ENCODE data around the gene RPS6KA5.
"Not testable (repeated sequence)": the region's sequence is repeated elsewhere in the genome, so short reads cannot be mapped to it uniquely, and the experiment has no call there.

The RPS6KA5 gene

DNA sequence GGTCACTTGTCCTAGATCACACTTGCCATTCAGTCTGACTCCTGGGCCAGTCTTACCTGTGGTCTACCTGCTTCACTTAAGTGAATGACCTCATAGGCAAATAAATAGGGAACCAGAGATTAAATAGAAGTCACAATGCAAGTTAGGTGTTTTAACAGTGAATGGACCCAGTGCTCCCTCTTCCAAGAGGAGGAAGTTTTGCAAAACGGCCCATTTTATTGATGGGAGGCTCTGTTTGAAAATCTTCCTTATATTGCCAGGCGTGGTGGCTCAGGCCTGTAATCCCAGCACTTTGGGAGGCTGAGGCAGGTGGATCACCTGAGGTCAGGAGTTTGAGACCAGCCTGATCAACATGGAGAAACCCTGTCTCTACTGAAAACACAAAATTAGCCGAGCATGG lies 79.8 kb downstream of the RPS6KA5 start:
- not testable (repeated sequence) for DNase-seq

- no peak for DNase-seq
These were observed 80.9 kb downstream of the RPS6KA5 start for GRCh38 chr14:90979515-90979914.

GRCh38 chr14:90976101-90976500 lies 84.3 kb downstream of the RPS6KA5 start:
- DNase-seq, result no peak

- DNase-seq, result no peak
These were observed 88.8 kb downstream of the RPS6KA5 start for GRCh38 chr14:90971687-90972086.

GRCh38 chr14:90970167-90970600 lies 90.3 kb downstream of the RPS6KA5 start:
- DNase-seq, result no peak

DNA sequence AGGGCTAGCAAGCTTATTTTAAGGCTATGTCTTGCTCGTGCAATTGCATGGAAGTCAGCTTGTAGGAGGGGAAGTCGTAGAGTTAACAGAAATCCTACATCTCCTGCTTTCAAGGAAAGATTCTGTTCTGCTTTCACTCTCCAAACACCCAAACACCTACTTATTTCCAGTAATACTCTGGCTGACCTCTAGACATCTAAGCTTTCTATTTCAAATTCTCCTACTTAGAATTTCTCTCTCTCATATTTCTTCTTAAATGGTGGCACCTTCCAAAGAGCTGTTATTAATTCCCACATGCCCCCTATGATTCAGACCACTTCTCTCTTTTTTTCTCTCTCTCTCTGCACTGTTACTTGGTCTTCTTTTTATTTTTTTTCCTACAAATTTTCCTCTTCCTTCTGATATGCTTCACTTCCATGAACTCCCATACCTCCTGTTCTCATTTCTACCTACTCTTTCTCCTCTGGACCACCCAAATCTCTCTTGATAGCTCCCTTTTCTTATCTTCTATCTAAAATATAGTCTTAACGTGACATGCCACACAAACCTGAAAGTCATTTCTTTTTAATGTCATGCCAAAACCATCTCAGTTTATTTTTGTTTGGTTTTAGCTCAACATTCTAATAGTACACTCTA lies 90.8 kb downstream of the RPS6KA5 start:
- no peak for DNase-seq

DNA sequence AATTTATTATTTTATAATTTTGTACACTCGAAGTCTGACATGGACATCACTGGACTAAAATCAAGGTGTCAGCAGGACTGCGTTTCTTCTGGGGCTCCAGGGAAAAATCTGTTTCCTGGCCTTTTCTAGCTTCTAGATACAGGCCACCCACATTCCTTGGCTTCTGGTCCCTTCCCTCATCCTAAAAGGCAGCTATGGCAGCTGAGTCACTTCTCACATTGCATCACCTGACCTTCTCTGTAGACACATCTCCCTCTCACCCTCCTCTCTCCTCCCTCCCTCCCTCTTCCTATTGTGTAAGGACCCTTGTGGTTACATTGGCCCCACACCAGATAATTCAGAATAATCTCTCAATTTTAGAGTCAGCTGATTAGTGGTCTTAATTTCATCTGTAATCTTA lies 92.4 kb downstream of the RPS6KA5 start:
- DNase-seq, result no peak

DNA sequence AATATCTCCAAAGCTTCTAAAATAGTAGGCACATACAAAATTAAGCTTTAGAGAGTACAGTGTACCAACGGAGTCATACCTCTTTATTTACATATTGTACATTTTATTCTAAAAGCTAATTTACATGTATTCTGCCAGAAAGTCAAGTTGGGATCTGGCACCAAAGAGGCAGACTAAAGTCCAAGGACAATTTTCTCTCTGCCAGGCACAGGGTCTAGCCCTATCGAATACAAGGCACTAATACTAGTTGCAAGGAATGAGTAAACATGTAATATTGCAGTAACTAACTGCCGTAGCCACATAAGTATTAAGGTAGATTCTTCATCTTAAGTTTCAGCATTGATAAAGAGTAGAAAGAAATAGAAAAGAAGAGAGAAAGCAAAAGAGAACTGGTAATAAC lies 93.9 kb downstream of the RPS6KA5 start:
- no peak for DNase-seq

DNA sequence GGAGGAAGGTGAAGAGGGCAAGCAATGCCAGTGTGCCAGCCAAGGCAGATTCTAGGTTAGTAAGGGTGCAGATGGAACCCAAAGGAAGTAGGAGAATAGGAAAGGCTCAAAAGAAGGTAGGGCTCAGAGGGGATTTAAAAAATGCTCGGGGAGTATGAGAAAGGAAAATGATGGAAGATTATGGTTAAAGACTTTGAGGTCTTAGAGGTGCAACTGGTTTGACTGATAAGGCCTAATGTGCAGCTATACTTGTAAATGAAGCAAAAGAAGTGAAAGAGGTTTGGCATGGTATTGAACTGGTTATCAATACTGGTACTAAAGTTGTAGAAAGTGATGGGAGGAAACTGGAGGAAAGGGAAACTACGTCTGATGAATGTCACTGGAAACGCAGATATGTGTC lies 94.7 kb downstream of the RPS6KA5 start:
- DNase-seq, result no peak

GRCh38 chr14:90963343-90963742 lies 97.1 kb downstream of the RPS6KA5 start:
- DNase-seq, result no peak

DNA sequence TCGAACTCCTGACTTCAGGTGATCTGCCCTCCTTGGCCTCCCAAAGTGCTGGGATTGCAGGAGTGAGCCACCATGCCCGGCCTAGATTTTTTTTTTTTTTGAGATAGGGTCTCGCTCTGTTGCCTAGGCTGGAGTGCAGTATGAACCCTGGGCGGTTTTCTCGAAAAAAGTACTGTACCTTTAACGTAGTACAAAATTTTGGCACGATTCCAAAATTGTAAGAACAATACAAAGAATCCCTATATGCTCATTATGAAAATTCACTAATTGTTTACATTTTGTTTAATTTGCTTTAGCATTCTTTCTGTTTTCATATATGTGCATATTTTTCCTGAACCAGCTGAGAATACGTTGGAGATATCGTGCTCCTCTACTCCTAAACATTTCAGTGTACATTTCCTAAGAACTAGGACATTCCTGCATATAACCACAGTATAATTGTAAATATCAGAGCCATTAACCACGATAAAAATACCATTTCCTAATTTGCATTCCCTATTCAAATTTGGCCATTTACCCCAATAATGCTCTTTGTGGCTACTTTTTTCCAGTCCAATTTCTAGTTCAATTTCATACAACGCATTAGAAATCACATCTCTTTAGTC lies 97.8 kb downstream of the RPS6KA5 start:
- DNase-seq, result no peak

GRCh38 chr14:90960818-90961217 lies 99.6 kb downstream of the RPS6KA5 start:
- DNase-seq, result no peak

GRCh38 chr14:90959344-90959743 lies 101.1 kb downstream of the RPS6KA5 start:
- no peak for DNase-seq

DNA sequence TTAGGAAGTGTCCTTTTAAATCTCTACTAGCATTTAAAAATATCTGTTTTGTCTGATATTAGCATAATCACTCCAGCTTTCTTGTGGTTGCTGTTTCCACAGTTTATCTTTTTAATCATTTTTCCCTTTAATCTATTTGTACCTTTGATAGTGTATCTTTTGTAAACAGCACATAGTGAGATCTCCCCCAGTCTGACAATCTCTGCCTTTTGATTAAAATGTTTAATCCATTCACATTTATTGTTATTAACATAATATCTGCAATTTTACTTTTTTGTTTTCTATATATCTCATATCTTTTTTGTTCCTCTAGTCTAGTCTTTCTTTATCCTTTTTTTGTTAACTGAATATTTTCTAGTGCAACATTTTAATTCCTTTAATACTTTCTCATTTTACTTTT lies 104.2 kb downstream of the RPS6KA5 start:
- DNase-seq, result no peak

DNA sequence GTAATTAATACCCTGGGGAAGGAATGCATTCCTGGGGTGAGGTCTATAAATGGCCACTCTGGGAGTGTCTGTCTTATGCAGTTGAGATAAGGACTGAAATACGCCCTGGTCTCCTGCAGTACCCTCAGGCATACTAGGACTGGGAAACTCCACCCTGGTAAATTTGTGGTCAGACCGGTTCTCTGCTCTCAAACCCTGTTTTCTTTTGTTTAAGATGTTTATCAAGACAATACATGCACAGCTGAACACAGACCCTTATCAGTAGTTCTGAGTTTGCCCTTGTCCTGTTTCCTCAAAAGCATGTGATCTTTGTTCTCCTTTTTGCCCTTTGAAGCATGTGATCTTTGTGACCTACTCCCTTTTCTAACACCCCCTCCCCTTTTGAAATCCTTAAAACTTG lies 106.8 kb downstream of the RPS6KA5 start:
- peak; percentile 20 for DNase-seq

- peak; percentile 1 for DNase-seq
These were observed 117.1 kb downstream of the RPS6KA5 start for GRCh38 chr14:90943367-90943766.

DNA sequence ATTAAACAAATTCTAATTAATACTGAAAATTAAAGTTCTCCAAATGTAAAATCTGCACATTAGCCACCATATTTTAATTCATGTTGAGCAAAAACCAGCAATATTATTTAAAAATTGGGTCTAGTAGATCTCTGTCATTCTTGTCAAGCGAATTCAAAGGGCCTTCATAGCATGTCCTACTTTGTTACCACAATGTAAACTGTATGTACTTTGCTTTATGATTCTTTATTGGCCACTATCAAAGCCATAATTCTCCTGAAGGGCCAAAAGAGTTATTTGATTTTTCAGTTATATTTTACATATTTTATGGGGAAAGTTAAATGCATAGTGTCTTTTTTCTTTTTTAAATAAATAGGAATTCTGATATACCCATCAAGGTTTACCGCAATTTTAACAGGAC lies 117.9 kb downstream of the RPS6KA5 start:
- DNase-seq, result no peak

DNA sequence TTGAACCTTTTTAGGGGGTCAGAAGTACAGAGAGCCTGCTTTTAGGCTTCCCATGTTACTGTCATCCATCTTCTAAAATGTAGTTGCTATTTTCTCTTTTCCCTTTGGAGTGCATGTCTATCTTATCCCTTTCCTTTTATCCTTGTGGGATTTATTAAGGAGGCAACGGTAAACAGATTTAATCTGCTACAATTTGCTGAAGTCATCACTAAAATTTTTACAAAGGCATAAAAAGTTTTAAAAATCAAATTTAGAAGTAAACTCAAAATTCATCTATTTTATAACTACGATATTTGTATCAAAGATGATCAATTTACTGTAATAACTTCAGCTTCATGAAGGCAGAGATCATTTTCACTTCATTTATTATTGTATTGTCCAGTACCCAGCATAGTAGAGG lies 118.7 kb downstream of the RPS6KA5 start:
- no peak for DNase-seq

DNA sequence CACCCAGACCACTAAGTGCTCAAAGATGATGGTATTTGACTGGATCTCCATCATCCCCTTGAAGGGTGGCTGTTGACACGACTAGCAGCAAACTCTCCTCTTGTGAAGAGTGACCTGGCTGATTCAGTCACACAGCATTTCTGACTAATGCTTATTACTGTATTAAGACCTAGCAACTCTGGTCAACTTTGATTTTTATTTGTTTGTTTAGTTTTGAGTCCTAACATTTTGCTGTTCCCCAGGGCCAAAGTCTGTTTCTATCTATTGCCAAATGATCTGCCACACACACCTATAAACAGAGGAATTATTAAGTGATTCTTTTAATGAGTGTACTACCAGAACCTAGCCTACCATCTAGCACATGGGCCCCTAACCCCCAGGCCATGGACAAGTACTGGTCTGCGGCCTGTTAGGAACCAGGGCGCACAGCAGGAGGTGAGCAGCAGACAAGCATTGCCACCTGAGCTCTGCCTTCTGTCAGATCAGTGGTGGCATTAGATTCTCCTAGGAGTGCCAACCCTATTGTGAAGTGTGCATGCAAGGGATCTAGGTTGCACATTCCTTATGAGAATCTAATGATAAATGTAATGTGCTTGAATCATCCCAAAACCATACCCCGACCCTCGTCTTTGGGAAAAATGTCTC lies 120.0 kb downstream of the RPS6KA5 start:
- DNase-seq, result no peak

DNA sequence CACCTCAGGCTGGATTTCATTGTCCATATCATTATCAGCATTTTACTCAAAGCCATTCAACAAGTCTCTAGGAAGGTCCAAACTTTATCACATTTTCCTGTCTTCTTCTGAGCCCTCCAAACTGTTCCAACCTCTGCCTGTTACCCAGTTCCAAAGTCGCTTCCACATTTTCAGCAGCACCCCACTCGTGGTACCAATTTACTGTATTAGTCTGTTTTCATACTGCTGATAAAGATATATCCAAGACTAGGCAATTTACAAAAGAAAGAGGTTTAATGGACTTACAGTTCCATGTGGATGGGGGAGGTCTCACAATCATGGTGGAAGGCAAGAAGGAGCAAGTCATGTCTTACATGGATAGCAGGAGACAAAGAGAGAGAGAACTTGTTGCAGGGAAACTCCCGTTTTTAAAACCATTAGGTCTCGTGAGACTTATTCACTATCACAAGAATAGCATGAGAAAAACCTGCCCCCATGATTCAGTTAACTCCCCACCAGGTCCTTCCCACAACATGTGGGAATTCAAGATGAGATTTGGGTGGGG lies 121.1 kb downstream of the RPS6KA5 start:
- not testable (repeated sequence) for DNase-seq

GRCh38 chr14:90938615-90939014 lies 121.8 kb downstream of the RPS6KA5 start:
- no peak for DNase-seq

DNA sequence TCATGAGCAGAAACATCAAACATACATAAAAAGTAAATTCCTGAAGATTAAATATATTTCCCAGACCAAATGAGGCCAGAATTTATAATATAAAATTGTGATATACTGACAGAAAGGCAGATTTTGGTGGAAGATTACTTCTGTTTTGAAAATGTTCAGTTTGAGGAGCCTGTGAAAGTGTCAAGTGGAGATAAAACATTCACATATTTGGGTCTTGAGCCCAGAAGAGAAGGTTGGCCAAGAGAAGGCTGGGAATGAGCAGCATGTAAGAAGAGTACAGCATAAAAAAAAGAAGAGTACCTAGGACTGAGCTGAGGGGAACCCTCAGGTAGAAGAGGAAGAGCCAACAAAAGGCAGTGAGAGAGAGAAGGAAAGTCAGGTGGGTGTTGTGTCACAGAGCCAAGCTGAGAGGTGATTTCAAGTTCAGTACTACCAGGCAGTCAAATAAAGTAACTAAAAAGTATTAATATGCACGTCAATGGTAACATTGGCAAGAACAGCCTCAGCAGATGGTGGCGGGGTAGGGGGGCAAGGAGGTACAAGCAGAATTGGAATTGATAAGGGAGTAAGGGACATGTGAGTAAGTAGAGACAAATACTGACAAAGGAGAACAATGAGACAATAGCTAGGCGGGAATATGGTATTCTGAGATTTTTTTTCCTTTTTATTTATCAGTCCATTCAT lies 123.5 kb downstream of the RPS6KA5 start:
- no peak for DNase-seq

DNA sequence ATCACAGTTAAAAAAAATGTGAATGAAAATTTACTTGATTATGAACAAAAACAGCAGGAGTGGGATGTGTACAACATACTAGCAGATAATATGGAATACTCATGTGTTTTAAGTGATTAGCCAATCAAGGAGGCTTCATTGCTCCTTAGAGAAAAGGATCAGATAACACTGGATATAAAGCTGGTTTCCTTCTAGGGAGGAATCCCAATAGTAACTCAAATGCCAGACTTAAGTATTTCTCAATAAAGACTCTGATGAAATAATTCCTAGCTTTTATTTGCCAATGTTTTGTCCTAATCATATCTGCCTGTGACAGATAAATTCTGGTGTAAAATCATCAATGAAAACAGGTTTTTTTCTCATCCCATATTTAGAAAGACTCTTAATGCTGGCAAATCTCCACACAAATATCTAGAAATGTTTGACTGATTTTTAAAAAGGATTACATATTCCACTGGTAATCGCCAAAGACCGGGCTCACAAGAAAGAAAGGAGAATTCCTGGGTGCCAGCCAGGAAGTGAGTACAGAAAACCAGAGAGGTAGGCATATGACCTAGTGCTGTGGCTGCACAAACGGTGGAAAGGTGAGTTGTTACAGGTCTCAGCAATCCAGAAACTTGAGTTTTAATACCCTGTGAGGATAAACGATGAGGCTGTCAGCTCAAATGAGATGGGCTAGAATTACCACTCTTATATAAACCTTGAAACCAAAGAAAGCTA lies 135.7 kb downstream of the RPS6KA5 start:
- DNase-seq, result no peak
